Subcutaneous adipose tissue (tissue), 4 donors: ENCODE data around the gene OOSP4B. TPM values are rescaled to one million over a fixed set of nuclear protein-coding genes. Genes with fewer than 3 reads are reported as not detected.

ENCODE experiments used
- total RNA-seq, 4 donors: library from RNA; depleted of rRNA; stranded (reverse); fragments of >200 nt; gene quantifications; one replicate each; pipeline ENCODE4 v1.1.0, GENCODE V29; 2016
- TF ChIP-seq, protein P1 (sequence below): fragments of 450-650 bp; IDR thresholded peaks from one replicate; pipeline ENCODE4 v1.5.1; 2016; ENCODE audit warnings: low read depth, mild to moderate bottlenecking, control low read depth, antibody characterized with exemption, moderate library complexity

The OOSP4B gene
- total RNA-seq, 4 donors from 2014 or later, result not detected

DNA sequence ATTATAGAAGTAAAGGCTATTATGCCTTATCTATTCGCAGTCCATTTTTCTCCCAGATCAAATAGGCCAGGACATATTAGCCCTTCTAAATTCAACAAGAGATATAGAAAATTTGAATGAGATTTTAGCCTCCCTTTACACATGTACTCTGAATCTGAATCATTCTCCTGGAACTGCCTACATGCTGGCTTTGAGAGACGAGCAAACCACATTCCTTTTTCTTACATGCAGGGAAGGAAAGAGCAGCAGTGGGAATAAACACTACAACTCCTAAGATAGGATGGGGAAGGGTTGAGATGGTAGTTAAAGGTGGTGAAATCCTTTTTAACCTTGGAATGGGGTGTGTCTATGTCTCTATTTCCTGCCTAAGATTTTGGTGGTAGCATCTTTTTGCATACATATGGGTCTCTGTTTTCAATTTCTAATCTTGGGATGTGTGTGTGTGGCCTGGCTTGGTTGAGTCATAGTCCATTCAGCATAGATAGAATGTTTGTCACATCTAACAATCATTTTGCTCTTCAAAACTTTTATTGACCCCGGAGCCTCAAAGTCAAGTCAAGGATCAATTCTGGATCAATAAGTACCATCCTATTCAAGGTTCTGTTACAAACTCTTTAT, 12.1 kb downstream of the OOSP4B start:
- TF ChIP-seq, protein P1, sequence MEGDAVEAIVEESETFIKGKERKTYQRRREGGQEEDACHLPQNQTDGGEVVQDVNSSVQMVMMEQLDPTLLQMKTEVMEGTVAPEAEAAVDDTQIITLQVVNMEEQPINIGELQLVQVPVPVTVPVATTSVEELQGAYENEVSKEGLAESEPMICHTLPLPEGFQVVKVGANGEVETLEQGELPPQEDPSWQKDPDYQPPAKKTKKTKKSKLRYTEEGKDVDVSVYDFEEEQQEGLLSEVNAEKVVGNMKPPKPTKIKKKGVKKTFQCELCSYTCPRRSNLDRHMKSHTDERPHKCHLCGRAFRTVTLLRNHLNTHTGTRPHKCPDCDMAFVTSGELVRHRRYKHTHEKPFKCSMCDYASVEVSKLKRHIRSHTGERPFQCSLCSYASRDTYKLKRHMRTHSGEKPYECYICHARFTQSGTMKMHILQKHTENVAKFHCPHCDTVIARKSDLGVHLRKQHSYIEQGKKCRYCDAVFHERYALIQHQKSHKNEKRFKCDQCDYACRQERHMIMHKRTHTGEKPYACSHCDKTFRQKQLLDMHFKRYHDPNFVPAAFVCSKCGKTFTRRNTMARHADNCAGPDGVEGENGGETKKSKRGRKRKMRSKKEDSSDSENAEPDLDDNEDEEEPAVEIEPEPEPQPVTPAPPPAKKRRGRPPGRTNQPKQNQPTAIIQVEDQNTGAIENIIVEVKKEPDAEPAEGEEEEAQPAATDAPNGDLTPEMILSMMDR, result no peak

DNA sequence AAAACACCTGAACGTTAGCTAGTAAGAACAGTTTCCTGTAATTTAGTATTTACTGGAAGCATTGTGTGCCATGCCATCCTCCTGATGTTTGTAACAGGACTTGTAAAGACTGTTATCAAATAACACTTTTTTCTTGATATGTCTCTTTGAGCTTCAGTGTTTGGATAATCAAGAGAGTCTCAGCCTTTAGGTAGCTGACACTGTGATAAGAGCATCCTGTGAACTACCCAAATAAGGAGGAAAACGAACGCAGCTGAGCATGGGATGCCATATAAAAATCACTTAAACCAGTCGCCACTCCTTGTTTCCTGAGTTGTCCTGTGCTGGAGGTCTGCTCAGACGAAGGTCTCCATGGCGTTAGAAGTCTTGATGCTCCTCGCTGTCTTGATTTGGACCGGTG, 23.1 kb downstream of the OOSP4B start, which contains the start of gene OOSP2:
Gene OOSP2, plus strand, starts transcription at position 301 of the 400 bp plus-strand sequence. Its CDS starts 51 bp downstream, at position 352.
- TF ChIP-seq, protein P1, result no peak

DNA sequence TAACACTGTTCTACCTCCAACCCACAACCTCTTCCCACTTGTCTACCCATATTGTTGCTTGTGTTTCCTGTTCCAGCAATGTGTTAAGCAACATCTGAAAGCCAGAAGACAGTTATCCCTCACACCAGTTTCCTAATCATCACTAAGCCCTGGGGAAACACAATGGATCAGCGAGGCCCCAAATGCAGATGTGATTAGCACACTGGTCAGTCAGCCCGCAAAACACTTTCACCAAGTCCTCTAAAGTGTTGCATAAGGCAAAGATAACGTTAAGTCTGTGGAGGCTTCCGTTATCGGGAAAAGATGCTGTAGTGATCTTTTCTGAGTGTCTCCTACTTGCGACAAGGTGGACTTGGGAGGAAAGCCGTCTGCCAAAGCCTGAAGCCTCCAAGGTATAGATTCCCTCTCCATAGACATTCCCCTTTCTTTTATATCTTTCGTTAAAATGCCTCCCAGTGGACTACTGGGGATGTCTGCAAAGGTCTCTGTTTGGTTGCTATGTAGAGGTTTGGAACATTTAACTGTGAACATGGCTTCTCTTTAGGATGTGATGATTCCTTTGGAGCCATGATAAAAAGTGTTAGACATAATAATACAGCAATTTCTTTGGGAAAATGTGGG, 39.5 kb downstream of the OOSP4B start, which contains the start of gene MS4A3:
Gene MS4A3, plus strand, starts transcription at position 317 of the 621 bp plus-strand sequence. CDS start 4,496 bp downstream, outside the sequence.
- TF ChIP-seq, protein P1, result no peak

DNA sequence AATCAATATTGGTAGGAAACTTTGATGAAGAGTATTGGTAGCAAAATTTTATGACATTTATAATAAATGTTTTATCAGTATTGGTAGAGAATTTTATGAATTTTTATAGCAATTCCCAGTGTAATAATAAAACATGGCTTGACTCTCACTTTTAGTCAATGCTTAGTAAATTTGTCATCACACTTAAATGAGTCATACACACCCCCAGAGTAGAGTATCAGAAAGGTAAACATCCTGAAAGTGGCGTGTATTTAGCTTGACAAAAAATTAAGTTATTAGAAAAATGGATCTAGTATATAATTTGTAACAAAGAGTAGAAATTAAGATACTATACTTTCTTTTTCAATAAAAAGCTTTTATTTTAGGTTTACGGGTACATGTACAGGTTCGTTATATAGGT, 42.1 kb downstream of the OOSP4B start:
- TF ChIP-seq, protein P1, result no peak

DNA sequence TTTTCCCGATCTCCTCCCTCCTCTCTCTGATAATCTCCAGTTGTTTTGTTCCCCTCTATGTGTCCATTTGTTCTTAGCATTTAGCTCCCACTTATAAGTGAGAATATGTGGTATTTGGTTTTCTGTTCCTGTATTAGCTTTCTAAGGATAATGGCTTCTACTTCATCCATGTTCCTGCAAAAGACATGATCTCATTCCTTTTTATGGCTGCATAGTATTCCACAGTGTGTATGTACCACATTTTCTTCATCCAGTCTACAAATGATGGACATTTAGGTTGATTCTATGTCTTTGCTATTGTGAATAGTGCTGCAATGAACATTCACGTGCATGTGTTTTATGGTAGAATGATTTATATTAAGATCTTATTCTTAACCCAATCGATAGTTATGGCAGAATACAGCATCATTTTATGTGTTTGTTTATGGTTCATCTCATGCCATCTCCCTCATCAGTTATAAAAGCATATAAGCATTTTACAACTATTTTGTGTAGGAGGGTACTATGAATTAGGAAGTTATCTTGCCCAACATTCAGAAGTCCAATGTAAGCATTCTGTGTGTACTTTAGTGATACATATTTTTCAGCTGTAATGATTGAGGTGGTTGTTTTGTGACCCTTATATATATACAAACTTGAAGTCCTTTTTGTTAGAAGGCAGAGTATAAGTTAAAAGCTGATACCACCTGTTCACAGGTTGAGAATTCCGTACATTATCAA, 42.7 kb downstream of the OOSP4B start:
- TF ChIP-seq, protein P1, result no peak

DNA sequence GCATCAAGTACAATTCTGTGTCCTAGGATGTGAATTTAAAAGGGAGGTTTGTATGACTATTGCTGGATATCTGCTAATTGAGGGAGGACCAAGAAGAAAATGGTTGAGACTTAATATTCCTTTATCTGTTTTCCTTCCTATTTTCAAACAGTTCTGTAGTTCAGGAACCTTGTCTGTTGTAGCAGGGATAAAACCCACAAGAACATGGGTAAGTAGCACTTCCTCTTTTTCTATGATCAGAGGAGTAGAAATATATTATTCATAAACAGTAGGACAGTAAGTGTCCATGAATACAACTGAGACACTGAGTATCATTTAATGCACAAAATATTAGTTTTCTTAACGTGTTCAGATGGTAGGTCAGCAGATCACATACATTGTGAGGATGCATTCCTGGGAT, 47.1 kb downstream of the OOSP4B start:
- TF ChIP-seq, protein P1, result no peak

DNA sequence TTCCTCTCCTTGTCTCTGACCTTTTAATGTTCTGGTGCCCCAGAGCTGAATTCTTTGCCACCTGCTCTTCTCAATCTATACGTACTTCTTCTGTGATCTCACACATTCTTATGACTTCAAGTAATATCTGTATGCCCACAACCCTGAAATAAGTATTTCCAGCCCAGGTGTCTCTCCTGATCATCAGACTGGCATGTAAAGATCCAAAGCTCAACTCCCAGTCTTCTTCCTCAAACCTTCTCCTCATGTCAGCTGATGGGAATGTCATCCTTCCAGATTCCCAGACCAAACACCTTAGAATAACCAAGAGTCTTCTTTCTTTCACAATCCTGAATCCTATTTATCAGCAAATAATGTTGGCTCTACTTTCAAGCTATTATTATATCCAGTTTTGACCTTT, 48.8 kb downstream of the OOSP4B start:
- TF ChIP-seq, protein P1, result no peak
